ENCODE measurements around the gene S100A1.
"Not testable (repeated sequence)": the region's sequence is repeated elsewhere in the genome, so short reads cannot be mapped to it uniquely, and the experiment has no call there.

S100A1 gene

DNA sequence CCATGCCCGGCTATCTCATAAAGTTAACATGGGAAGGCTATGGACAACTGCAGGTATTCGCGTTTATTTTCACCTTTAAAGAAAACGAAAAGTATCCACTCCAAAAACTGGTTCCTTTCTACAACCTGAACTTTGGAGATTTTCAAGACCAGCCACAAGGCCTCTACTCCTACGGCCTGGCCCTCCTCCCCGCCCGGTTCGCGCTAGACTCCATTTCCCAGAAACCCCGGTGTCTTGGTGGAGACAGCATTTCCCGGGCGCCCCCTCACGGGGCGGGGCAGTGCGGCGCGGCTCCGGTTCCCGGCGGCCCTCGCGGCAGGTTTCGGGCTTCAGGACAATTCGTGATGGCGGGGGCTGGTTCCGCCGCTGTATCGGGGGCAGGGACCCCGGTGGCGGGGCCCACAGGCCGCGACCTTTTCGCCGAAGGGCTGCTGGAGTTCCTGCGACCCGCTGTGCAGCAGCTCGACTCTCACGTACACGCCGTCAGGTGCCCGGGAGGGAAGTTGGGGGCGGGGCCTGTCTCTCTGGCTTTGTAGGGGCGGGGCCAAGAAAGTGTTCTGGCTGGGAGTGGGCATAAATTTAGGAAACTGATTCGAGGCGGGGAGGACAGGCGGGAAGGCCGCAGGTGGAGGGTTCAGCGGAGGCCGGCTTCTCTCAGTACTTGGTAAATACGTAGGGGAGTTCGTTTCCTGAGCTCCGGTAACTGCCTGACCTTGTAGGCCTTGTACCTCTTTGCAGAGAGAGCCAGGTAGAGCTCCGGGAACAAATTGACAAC lies 30.4 kb downstream of the S100A1 start, which contains the start of gene SNAPIN:
Gene SNAPIN (plus strand): TSS at position 304 of the 775 bp plus-strand sequence. CDS start 41 bp downstream, at position 345.
- DNase-seq (ENCODE audit: low read depth): peak; percentile 40

DNA sequence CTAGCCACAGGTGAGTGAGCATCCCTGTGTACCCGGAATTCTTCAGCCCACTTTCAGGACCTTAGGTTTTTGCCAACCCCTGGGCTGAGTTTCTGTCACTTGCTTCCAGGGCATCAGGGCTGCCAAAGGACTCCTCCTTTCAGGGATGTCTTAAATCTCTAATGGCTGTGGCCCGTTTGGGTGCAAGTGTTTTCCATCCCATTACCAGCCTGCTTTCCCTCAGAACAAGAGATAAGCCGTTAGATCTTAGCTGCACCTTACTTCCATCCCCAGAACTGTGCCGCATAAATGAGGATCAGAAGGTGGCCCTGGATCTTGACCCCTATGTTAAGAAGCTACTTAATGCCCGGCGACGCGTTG lies 30.9 kb downstream of the S100A1 start:
- no peak for DNase-seq (ENCODE audit: low read depth)

DNA sequence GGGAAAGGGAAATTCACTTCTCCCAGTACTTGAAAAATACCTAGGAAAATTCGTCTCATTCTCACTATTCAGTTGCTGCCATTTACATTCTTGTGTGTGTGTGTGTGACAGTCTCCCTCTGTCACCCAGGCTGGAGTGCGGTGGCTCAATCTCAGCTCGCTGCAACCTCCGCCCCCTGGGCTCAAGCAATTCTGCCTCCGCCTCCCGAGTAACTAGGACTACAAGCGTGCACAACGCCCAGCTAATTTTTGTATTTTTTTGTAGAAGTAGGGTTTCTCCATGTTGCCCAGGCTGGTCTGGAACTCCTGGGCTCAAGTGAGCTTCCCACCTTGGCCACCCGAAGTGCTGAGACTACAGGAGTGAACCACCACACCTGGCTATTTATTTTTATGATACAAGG lies 31.4 kb downstream of the S100A1 start:
- DNase-seq (ENCODE audit: low read depth): no peak

DNA sequence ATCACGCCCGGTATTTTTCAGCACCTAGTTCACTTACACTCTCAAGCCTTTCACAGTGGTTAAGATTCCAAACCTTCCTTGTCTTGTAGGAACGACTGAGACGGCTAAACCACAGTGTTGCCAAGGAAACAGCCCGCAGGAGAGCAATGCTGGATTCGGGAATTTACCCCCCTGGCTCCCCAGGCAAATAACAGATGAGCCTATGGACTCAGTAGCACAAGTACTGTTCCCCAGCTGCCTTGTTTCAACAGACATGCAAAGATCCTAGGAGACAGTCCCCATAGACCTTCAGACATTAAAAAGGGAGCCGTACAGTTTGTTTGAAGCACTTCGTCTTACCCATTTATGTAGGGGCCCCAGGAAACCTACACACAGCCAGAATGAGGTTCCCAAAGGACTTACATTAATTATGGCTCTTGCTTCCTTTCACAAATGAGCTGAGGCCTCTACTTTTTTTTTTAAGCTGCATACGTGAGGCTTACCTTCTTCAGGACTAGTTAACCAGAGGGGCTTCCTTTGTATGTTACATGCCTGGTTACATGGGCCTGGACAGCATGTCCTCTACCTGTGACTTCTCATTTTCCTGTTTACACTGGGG lies 33.0 kb downstream of the S100A1 start:
- DNase-seq (ENCODE audit: low read depth): no peak

DNA sequence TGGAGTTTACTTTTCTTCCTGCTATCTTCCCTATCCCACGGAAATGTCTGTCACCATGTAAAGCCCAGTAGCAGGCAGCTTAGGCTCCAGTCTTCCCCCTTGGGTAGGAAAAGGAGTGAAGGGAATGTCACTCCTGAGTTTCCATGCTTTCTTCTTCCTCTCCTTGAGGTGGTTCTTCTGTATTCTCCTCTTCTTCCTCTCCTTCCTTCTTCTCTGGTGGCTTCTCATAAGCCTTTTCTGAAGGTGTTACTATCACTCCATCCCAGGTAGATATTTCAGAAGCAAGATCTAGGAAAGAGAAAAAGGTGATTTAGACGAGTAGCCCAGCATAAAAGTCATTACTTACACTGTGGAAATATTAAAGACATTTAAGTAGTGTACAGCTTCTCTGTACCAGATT lies 34.0 kb downstream of the S100A1 start:
- DNase-seq (ENCODE audit: low read depth): no peak

DNA sequence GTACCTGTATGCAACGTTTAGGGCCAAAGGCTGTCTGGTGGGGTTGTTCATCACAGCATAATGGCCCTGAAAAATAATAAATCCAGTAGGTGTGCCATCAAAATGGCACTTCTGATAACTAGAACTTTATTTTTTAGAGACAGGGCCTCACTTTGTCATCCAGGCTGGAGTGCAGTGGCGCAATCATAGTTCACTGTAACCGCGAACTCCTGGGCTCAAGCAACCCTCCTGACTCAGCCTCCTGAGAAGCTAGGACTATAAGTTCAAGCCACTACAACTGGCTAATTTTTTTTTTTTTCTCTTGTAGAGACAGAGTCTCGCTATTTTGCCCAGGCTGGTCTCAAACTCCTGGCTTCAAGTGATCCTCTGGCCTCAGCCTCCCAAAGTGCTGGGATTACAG lies 35.0 kb downstream of the S100A1 start:
- DNase-seq (ENCODE audit: low read depth): no peak

DNA sequence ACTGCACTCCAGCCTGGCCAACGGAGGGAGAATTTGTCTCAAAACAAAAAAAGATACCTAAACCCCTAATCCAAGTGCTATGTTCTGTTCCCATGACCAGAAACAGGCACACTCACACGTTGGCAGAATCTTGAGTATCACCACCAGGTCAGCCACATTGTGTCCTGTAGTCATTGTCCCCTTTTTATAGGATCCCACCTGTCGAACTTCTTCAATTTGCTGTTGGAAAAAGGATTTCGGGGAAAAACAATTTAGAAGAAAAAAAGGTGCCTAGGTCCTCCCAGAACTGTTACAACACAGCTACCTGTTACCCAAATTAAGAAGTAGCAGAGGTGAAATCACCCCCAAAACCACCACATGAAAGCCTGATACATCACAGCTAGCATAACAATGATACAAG lies 39.2 kb downstream of the S100A1 start:
- DNase-seq (ENCODE audit: low read depth): no peak

DNA sequence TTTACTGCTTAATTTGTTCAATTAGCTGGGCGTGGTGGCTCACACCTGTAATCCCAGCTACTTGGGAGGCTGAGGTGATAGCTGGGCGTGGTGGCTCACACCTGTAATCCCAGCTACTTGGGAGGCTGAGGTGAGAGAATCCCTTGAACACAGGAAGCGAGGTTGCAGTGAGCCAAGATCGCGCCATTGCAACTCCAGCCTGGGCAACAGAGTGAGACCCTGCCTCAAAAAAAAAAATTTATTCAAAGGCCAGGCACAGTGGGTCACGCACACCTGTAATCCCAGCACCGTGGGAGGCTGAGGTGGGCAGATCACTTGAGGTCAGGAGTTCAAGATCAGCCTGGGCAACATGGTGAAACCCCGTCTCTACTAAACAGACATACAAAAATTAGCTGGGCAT lies 40.4 kb downstream of the S100A1 start:
- not testable (repeated sequence) for DNase-seq (ENCODE audit: low read depth)

DNA sequence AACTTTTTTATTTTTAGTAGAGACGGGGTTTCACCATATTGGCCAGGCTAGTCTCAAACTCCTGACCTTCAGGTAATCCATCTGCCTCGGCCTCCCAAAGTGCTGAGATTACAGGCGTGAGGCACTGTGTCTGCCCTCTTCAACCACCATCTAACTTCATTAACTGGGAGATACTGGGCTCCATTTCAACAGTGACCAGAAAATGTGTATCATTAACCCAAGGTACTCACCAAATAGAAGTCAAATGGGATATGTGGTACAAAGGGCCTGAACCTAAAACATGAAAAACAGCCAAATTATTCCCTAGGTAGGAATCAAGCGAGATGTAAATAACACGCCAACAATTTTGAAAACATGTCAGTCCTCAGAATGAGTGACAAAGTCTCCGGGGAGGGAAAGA lies 41.4 kb downstream of the S100A1 start:
- no peak for DNase-seq (ENCODE audit: low read depth)

DNA sequence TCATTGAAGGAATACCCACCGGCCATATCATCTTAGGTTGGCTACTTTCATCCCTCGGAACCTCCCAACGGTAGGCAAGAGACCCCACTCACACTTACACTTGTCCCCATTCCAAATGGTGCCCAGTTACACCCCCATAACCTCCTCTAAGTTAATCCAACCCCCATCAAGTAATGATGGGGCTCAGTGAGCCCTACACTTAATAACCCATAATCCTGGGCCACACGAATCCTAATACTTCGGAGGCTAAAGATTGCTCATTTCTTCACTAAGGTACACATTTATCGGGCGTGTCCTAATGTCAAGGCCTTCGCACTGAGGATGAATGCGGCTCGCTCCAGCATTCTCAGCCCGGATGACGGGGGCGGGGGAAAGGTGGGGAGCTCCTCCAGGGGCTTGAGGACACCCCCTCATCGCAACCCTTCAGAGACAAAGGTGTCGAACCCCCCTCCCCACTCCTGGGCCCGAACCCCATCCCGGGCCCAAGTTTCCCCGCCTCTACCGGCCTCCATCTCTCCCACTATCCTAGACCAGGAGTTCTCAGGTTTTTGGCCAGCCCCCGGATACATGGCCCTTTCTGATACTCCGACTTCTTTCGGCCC lies 42.1 kb downstream of the S100A1 start:
- DNase-seq (ENCODE audit: low read depth): no peak

DNA sequence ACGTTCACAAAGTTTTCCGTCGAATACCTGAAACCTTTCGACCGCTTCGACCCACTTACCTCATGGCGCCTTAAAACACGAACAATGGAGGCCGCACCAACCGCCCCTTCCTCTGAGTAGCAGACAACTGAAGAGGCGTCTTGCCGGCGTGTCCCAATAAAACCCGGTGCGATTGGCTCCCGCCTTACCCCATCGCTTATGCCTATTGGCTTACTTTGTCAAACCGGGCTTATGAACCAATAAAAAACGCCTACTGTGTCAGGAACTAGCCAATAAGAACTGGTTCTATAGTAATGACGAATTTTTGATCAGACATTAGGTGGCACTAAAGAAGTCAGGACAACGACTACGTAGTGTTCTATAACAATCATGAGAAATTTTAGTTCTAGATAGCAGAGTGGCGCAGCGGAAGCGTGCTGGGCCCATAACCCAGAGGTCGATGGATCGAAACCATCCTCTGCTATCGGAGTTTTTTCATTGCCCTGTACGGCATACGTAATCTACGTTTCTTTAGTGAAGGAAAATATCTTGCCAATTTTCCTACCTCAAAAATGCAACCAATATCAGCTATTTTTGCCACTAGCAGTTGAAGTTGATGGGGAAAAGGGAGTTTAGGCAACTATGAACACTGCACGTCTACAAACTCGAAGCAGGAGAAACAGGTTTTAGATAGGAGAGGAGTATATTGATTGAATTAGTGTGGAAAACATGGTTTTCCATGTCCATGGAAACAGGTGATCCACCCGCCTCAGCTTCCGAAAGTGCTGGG lies 42.8 kb downstream of the S100A1 start, which contains the start of gene ILF2:
Gene ILF2 (minus strand): TSS at position 135 of the 769 bp plus-strand sequence. CDS start 71 bp downstream, at position 64.
- DNase-seq (ENCODE audit: low read depth): peak; percentile 98

DNA sequence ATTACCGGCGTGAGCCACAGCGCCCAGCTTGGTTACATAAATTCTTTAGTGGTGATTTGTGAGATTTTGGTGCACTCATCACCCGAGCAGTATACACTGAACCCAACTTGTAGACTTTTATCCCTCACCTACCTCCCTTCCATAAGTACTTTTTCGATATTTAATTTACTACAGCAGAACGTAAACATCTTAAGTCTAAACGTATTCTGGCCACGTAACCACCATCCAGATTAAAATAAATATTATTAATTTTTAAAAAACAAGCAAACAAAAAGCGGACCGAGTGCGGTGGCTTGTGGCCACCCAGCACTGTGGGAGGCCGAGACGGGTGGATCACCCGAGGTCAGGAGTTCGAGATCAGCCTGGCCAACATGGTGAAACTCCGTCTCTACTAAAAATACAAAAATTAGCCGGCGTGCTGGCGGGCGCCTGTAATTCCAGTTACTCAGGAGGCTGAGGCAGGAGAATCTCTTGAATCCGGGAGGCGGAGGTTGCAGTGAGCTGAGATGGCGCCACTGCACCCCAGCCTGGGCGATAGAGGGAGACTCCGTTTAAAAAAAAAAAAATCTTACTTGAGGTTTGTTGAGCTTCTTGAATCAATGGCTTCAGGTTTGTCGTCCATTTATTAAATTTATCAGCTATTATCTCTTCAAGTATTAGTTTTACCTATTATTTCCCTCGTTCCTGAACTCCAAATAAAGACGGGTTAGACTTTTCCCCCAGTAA lies 43.6 kb downstream of the S100A1 start:
- DNase-seq (ENCODE audit: low read depth): not testable (repeated sequence)

DNA sequence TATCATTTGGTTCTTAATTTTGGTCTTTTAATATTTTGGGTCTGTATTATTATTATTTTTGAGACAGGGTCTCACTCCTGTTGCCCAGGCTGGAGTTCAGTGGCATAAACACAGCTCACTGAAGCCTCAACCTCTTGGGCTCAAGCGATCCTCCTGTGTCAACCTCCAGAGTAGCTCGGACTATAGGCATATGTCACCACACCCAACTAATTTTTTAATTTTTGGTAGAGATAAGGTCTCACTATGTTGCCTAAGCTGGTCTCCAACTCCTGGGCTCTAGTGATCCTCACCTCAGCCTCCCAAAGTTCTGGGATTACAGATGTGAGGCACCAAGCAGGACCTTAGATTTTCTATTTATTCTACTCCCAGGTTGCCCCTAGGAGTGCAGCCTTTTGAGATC lies 45.3 kb downstream of the S100A1 start:
- no peak for DNase-seq (ENCODE audit: low read depth)

DNA sequence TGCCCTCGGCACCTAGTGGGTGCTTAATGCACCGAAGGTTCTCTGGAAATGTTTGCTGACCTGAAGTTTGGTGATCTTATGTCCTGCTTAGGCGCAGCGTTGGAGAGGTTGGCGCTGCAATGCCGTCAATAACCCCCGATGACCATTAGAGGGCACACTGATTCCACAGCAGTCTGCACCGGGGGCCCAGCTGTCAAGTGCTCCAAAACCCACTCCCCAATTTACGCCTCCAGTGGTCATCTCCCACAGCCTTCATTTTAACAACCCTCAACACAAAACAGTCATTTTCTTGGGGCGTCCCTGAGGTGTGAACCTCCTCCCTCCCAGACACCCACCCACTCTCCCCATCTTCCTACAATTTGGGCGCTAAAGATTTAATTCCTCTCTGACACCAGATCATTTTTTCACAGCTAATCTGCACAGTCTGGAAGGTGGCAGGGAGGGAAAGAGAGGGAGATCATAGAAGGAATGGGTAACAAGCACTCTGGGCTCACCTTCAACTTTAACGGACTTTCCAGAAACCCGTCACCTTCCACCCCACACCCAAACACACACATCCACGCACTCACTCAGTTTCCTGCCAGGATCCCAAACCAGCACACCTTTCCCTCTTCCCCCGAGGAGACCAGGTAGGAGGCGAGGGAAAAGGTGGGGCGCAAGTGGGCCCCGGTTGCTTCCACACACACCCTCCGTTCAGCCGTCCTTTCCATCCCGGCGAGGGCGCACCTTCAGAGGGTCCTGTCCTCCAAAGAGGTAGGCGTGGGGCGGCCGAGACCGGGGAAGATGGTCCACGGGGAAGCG lies 49.7 kb downstream of the S100A1 start:
- DNase-seq (ENCODE audit: low read depth): no peak

DNA sequence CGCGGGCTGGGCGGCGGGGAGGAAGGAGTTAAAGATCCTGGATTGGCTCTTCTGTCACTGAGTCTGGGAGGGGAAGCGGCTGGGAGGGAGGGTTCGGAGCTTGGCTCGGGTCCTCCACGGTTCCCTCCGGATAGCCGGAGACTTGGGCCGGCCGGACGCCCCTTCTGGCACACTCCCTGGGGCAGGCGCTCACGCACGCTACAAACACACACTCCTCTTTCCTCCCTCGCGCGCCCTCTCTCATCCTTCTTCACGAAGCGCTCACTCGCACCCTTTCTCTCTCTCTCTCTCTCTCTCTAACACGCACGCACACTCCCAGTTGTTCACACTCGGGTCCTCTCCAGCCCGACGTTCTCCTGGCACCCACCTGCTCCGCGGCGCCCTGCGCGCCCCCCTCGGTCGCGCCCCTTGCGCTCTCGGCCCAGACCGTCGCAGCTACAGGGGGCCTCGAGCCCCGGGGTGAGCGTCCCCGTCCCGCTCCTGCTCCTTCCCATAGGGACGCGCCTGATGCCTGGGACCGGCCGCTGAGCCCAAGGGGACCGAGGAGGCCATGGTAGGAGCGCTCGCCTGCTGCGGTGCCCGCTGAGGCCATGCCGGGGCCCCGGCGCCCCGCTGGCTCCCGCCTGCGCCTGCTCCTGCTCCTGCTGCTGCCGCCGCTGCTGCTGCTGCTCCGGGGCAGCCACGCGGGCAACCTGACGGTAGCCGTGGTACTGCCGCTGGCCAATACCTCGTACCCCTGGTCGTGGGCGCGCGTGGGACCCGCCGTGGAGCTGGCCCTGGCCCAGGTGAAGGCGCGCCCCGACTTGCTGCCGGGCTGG lies 50.5 kb downstream of the S100A1 start, which contains the start of gene NPR1:
Gene NPR1 (plus strand): TSS at position 170 of the 818 bp plus-strand sequence. CDS start 421 bp downstream, at position 591.
- DNase-seq (ENCODE audit: low read depth): no peak

DNA sequence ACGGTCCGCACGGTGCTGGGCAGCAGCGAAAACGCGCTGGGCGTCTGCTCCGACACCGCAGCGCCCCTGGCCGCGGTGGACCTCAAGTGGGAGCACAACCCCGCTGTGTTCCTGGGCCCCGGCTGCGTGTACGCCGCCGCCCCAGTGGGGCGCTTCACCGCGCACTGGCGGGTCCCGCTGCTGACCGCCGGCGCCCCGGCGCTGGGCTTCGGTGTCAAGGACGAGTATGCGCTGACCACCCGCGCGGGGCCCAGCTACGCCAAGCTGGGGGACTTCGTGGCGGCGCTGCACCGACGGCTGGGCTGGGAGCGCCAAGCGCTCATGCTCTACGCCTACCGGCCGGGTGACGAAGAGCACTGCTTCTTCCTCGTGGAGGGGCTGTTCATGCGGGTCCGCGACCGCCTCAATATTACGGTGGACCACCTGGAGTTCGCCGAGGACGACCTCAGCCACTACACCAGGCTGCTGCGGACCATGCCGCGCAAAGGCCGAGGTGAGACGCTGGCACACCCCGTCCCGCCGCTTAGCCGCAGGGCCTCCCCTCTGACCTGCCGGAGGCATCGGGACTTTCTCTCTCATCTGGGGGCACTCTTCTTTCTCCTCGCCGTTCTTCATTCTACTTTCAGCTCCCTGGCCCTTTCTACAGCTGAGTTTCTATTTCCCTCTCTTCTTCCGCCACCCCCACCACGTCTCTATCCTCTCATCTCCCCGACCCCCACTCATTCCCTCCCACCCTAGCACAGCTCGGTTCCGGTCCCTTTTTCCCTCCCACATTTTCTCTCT lies 51.3 kb downstream of the S100A1 start:
- DNase-seq (ENCODE audit: low read depth): no peak

DNA sequence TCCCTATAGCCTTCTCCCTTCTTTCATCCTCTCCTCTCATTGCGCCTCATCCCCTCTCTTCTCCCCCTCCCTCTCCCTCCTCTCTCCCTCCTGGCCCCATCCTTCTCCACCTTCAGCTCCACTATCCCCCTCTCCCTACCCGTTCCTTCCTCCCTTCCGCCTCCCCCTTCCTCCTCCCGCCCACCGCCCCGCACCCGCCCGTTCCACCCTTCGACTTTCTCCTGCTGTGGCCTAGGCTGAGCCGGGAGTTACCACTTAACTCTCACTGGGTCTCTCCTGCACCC lies 51.8 kb downstream of the S100A1 start:
- DNase-seq (ENCODE audit: low read depth): no peak
